ENCODE results near the gene TNNC2.
A peak's percentile ranks its signal among the peaks of the same experiment; 100 is the strongest.
"Not testable (repeated sequence)": the region's sequence is repeated elsewhere in the genome, so short reads cannot be mapped to it uniquely, and the experiment has no call there.

TNNC2 gene

GRCh38 chr20:45822857-45823256, 4.3 kb downstream of the TNNC2 start:
- DNase-seq (ENCODE audit: low spot score) (peak; percentile 40), FAIRE-seq (no peak)

- no peak for DNase-seq (ENCODE audit: low spot score)
- no peak for FAIRE-seq
These were observed 5.2 kb downstream of the TNNC2 start for GRCh38 chr20:45821947-45822346.

- no peak for DNase-seq (ENCODE audit: low spot score)
- FAIRE-seq: no peak
These were observed 7.6 kb downstream of the TNNC2 start for GRCh38 chr20:45819466-45819865.

- DNase-seq (ENCODE audit: low spot score) (no peak), FAIRE-seq (no peak)
These were observed 8.9 kb downstream of the TNNC2 start for GRCh38 chr20:45818239-45818638.

- FAIRE-seq (no peak), DNase-seq (ENCODE audit: low spot score) (peak; percentile 57)
These were observed 9.5 kb downstream of the TNNC2 start for GRCh38 chr20:45817376-45818194.

GRCh38 chr20:45816951-45817350, 10.2 kb downstream of the TNNC2 start:
- DNase-seq (ENCODE audit: low spot score) (no peak), FAIRE-seq (no peak)

- no peak for FAIRE-seq
- DNase-seq (ENCODE audit: low spot score): no peak
These were observed 12.8 kb downstream of the TNNC2 start for GRCh38 chr20:45814314-45814713.

- no peak for DNase-seq (ENCODE audit: low spot score)
- no peak for FAIRE-seq
These were observed 13.6 kb downstream of the TNNC2 start for GRCh38 chr20:45813489-45813888.

GRCh38 chr20:45813006-45813340, 14.1 kb downstream of the TNNC2 start:
- FAIRE-seq (no peak), DNase-seq (ENCODE audit: low spot score) (no peak)

GRCh38 chr20:45812157-45813005, 14.7 kb downstream of the TNNC2 start, which contains the start of gene UBE2C:
TSS of gene UBE2C (plus strand) at chr20:45812644. CDS start at chr20:45812696, 52 bp downstream.
- peak; percentile 87 for FAIRE-seq
- peak; percentile 99 for DNase-seq (ENCODE audit: low spot score)

GRCh38 chr20:45810191-45810970, 16.7 kb downstream of the TNNC2 start:
- FAIRE-seq (no peak), DNase-seq (ENCODE audit: low spot score) (no peak)

GRCh38 chr20:45801851-45802250, 25.3 kb downstream of the TNNC2 start:
- FAIRE-seq: no peak
- no peak for DNase-seq (ENCODE audit: low spot score)

- FAIRE-seq: no peak
These were observed 28.0 kb downstream of the TNNC2 start for GRCh38 chr20:45798935-45799642.

GRCh38 chr20:45797955-45798354, 29.2 kb downstream of the TNNC2 start:
- DNase-seq (ENCODE audit: low spot score); FAIRE-seq: not testable (repeated sequence)

More at GRCh38 chr20:45798935-45799642, 28.0 kb downstream of the TNNC2 start:
- peak; percentile 66 for DNase-seq (ENCODE audit: low spot score)

- not testable (repeated sequence) for FAIRE-seq; DNase-seq (ENCODE audit: low spot score)
These were observed 29.6 kb downstream of the TNNC2 start for GRCh38 chr20:45797510-45797909.

- FAIRE-seq (no peak), DNase-seq (ENCODE audit: low spot score) (no peak)
These were observed 30.6 kb downstream of the TNNC2 start for GRCh38 chr20:45796337-45797065.

GRCh38 chr20:45792317-45793118, 34.6 kb downstream of the TNNC2 start:
- DNase-seq (ENCODE audit: low spot score): no peak
- FAIRE-seq: no peak

- FAIRE-seq (no peak), DNase-seq (ENCODE audit: low spot score) (no peak)
These were observed 38.8 kb downstream of the TNNC2 start for GRCh38 chr20:45788351-45788750.

GRCh38 chr20:45783656-45784294, 43.3 kb downstream of the TNNC2 start:
- DNase-seq (ENCODE audit: low spot score) (no peak), FAIRE-seq (no peak)
